ENCODE data around the gene PLEKHA1.

Gene PLEKHA1

GRCh38 chr10:122475100-122475499 is 100.6 kb downstream of the PLEKHA1 start:
- DNase-seq, result no peak
- Mint-ChIP-seq H3K9me3 (no peaks in the 10 kb centered on the region), H3K4me1 (ENCODE audit: low read depth) (peaks cover 10% of the 10 kb centered on the region), H3K27me3 (peaks cover 28% of the 10 kb centered on the region), H3K36me3 (ENCODE audit: low read depth) (no peaks in the 10 kb centered on the region), H3K4me3 (no peak overlapping the region), H3K27ac (no peak overlapping the region)

GRCh38 chr10:122475591-122476332 is 101.3 kb downstream of the PLEKHA1 start:
- Mint-ChIP-seq H3K36me3 (ENCODE audit: low read depth) (no peaks in the 10 kb centered on the region), H3K9me3 (no peaks in the 10 kb centered on the region), H3K27ac (no peak overlapping the region), H3K4me3 (no peak overlapping the region), H3K27me3 (peaks cover 27% of the 10 kb centered on the region), H3K4me1 (ENCODE audit: low read depth) (peaks cover 10% of the 10 kb centered on the region)
- DNase-seq, result no peak

- Mint-ChIP-seq H3K9me3 (no peaks in the 10 kb centered on the region), H3K36me3 (ENCODE audit: low read depth) (no peaks in the 10 kb centered on the region), H3K4me3 (no peak overlapping the region), H3K27ac (no peak overlapping the region), H3K4me1 (ENCODE audit: low read depth) (peaks cover 10% of the 10 kb centered on the region), H3K27me3 (peaks cover 22% of the 10 kb centered on the region)
- DNase-seq, result no peak
Measured at GRCh38 chr10:122476333-122476695, 101.8 kb downstream of the PLEKHA1 start.

GRCh38 chr10:122477436-122477835 is 102.9 kb downstream of the PLEKHA1 start:
- H3K27me3 Mint-ChIP-seq, result peaks cover 20% of the 10 kb centered on the region
- no peak overlapping the region for H3K4me3 Mint-ChIP-seq
- H3K36me3 Mint-ChIP-seq (ENCODE audit: low read depth), result no peaks in the 10 kb centered on the region
- peaks cover 3% of the 10 kb centered on the region for H3K9me3 Mint-ChIP-seq
- no peak overlapping the region for H3K27ac Mint-ChIP-seq
- no peak for DNase-seq
- H3K4me1 Mint-ChIP-seq (ENCODE audit: low read depth), result peaks cover 10% of the 10 kb centered on the region

GRCh38 chr10:122478971-122479370 is 104.5 kb downstream of the PLEKHA1 start:
- Mint-ChIP-seq H3K27ac (no peak overlapping the region), H3K36me3 (ENCODE audit: low read depth) (no peaks in the 10 kb centered on the region), H3K9me3 (peaks cover 3% of the 10 kb centered on the region), H3K4me3 (no peak overlapping the region), H3K4me1 (ENCODE audit: low read depth) (peaks cover 9% of the 10 kb centered on the region), H3K27me3 (peaks cover 17% of the 10 kb centered on the region)
- no peak for DNase-seq

- H3K4me1 Mint-ChIP-seq (ENCODE audit: low read depth), result no peaks in the 10 kb centered on the region
- H3K27ac Mint-ChIP-seq, result no peak overlapping the region
- H3K9me3 Mint-ChIP-seq, result peaks cover 3% of the 10 kb centered on the region
- no peak for DNase-seq
- no peaks in the 10 kb centered on the region for H3K36me3 Mint-ChIP-seq (ENCODE audit: low read depth)
- no peak overlapping the region for H3K4me3 Mint-ChIP-seq
- peaks cover 6% of the 10 kb centered on the region for H3K27me3 Mint-ChIP-seq
Measured at GRCh38 chr10:122480146-122480833, 105.8 kb downstream of the PLEKHA1 start.

- Mint-ChIP-seq H3K9me3 (peaks cover 3% of the 10 kb centered on the region), H3K4me3 (no peak overlapping the region), H3K36me3 (ENCODE audit: low read depth) (no peaks in the 10 kb centered on the region), H3K27me3 (peaks cover 3% of the 10 kb centered on the region), H3K27ac (no peak overlapping the region), H3K4me1 (ENCODE audit: low read depth) (no peaks in the 10 kb centered on the region)
- DNase-seq, result no peak
Measured at GRCh38 chr10:122481296-122482056, 107.0 kb downstream of the PLEKHA1 start.
